ENCODE data around the gene NKX2-1. TPM values are rescaled to one million over a fixed set of nuclear protein-coding genes. Genes with fewer than 3 reads are reported as not detected.
"Not testable (repeated sequence)": the region's sequence is repeated elsewhere in the genome, so short reads cannot be mapped to it uniquely, and the experiment has no call there.

Gene NKX2-1
- polyA plus RNA-seq, 1 donor, result not detected

DNA sequence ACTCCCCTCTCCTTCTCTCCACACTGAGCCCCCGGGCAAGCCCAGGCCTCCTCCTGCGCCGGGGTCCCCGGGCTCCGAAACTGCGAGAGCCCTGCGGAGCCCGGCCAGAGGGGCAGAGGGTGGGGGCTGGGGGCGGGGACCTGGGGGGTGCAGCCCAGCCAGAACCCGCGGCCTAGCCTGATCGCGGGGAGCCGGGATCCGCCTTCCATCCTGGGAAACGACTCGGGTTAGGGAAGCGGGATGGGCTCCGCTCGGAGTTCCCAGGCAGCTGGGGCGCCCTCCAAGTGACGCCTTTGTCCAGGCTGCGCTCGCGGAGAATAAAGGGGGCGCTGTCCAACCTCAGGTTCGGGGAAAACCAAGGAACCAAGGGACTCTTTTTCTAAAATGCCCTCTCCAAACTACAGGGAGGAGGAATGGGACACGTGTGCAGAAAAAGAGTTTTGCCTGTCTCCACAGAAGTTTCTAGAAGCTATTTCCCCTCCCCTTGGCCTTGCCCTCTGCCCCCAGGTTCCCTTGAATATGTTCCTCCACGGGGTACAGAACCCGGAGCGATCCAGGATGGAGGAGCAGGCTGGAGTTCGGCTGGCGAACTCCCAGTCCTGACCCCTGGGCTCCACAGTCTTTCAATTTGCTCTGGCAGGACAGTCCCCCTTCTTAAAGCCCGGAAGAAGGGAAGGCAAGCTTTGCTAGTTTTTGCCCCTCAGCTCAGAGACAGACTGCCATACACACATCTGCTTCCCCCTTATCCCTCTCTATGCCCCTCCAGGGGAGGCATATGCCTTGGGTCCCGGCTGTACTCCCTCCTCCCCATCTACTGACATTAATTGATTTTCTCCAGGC, 13.9 kb downstream of the NKX2-1 start:
- DNase-seq (ENCODE audit: low read depth), result no peak

DNA sequence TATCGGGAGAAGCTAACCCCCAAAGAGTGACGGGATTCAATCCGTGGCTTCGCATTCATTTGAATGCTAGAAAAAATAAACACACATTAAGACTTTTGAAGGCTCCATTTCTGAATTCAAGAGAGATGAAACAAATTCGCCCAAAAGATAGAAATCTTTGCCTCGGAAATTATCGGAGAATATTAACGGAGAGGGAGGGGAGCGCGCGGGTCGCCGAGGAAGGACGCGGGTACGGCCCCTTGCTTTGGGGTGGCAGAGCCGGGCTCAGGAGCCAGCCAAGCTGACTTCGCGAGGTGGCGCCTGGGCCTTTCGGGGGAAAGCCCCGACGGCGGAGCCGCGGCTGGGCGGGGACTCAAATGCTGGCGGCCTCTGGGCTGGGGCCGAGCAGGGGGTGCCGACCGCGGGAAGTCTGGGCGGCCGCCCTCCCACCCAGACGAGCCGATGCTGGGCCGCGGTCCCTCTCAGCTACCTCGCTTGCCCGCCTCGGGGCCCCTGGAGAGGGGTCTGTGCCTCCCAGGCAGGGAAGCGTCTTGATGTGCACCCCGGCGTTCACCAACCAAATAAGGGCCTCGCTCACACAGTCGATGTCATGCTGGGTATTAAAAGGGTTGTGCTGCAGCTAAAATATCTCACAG, 14.7 kb downstream of the NKX2-1 start:
- no peak for DNase-seq (ENCODE audit: low read depth)

DNA sequence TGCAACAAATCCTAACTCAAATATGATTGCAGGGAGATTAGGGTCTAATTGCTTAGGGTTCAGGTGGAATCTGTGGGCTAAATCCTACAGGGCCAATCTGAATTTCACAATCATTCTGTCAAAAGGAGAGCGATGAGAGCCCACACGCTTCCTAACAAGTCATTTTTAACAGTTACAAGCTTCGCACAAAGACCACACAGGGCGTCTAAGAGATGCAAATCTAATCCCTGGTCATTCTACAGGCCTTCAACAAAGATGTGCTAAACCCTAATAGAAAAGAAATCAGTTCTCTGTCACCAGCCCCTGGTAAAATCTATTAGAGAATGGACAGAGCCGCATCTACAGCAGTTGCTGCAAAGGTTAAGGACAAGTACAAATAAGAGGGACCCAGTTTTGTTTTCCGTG, 15.3 kb downstream of the NKX2-1 start:
- DNase-seq (ENCODE audit: low read depth), result no peak

DNA sequence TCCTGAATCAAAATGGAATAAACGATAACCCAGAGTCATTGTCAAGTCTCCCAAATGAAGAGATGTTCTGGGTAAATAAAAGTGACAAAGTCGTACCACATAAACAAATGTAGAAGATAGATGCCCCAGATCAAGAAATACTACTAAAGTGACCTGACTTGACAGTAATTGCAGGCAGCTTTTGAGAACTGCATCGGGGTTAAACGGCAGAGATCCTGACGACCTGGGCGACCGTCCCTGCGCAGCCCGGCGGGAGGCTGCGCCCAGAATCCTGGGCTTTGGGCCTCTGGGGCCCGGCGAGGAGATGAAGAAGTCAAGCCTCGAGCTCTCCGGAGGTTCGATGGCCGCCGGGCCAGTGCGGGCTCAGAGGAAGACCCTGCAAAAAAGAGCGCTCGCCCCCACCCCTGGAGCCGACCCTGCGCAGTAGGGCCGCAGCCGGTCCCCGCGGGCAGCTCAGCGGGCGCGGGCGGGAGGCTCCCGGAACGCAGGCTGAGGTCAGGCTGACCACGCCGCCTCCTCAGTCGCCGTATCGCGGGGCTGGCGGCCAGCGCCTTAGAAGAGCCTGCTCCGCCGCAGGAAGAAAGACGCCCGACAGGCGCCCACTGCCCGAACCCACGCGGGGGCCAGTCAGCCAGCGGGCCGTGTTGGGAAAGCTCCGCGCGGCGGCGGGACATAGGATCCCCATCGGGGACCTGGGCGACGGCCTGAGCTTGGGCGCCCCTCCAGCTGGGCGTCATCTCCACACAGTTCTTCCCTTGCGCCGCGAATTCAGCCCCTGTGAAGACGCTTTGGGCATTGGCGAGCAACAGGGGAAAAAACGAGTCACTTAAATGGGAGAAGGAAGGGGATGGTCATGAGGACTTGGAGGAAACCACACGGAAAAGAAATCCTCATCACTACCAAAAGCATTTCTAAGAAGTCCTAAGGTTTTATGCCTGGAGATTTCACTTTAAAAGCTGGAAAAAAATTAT, 16.0 kb downstream of the NKX2-1 start:
- DNase-seq (ENCODE audit: low read depth), result no peak

- DNase-seq (ENCODE audit: low read depth), result no peak
Measured at GRCh38 chr14:36502558-36503508, 17.2 kb downstream of the NKX2-1 start.

- DNase-seq (ENCODE audit: low read depth), result no peak
Measured at GRCh38 chr14:36498938-36499337, 21.1 kb downstream of the NKX2-1 start.

- no peak for DNase-seq (ENCODE audit: low read depth)
Measured at GRCh38 chr14:36496346-36496745, 23.7 kb downstream of the NKX2-1 start.

DNA sequence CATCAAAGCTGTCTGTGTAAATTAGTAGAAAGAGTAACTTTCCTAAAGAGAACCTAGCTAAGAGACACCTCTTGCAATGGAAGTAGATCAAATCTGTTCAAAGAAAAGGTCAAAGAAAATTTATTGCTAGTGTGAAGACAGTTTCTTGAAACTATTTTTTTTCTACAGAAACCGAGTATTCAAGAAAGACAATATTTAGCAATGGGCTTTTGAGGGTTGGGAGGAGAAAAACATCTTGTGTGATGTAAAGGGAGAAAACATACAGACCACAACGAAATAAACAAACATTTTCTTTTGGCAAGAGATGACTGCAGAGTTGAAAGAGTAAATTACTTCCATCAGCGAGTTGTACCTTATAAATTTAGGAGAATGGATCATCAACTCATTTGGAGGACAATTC, 24.4 kb downstream of the NKX2-1 start:
- no peak for DNase-seq (ENCODE audit: low read depth)

DNA sequence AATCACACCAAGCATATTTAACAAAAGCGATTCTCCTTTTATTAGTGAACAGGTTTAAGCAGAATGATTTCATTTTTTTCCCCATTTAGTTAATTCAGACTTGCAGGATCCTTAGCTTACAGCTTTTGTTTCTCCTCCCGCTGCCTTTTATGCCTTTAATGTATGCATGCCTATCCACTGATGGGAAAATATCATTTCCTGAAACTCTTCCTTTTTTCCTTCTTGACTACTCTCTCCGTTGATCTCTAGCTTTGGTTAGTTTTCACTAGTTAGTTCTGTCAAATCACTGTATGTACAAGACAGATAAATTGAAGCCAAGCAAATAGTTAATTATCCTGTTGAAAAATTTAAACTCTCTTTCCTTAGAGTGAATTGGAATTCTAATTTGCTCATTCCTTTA, 26.3 kb downstream of the NKX2-1 start:
- DNase-seq (ENCODE audit: low read depth), result no peak

DNA sequence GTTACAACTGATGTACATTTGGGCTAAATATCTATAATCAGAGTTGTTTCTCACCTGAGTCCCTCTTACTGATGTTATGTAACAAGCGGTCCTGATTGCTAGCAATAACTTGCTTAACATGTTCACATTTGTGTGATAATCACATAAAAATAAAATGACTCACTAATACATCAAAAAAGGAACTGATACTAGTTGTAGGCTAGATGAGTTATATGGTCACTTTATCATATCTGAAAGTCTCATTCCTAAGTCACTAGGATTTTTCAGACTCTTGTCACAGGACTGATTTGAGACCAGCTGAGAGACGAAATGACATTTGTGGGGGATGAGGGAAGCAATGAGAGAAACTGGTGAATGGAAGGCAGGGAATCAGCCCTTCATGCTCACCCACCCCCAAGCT, 34.3 kb downstream of the NKX2-1 start:
- no peak for DNase-seq (ENCODE audit: low read depth)

DNA sequence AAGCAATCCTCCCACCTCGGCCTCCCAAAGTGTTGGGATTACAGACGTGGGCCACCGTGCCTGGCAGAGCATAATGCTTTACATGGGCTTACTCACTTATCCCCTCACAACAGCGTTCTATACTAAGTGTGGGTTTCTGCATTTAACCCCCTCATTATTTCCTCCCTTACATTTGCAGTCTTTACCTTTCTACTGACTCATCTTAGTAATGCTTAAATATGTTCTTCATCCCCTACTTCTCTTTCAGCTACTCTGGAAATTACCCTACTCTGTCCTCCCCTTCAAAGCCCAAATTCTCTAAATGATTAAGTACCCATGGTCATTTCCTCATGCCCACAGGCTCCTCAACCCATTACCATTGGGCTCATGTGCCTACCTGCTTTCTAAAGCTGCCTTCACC, 40.7 kb downstream of the NKX2-1 start:
- DNase-seq (ENCODE audit: low read depth), result no peak

DNA sequence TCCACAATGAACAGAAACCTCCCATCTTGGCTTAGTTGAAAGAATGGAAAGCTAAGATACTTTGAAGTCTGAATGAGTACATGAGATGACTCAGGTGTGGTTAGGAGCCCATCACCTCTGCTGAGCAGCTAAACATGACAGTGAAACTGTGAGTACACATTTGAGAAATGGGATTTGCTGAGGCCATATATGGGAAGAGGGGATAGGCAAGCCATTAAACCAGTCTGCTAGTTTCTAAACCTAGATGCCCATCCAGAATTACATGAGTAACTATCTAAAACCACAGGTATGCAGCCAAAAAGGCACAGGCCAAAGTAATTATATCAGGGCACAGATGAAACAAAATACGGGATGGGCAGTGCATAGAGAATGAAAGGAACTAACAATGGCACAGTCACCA, 41.2 kb downstream of the NKX2-1 start:
- no peak for DNase-seq (ENCODE audit: low read depth)

- DNase-seq (ENCODE audit: low read depth), result no peak
Measured at GRCh38 chr14:36477266-36477665, 42.8 kb downstream of the NKX2-1 start.

GRCh38 chr14:36476061-36476460, 44.0 kb downstream of the NKX2-1 start:
- DNase-seq (ENCODE audit: low read depth), result not testable (repeated sequence)

GRCh38 chr14:36474593-36474992, 45.4 kb downstream of the NKX2-1 start:
- DNase-seq (ENCODE audit: low read depth), result no peak

DNA sequence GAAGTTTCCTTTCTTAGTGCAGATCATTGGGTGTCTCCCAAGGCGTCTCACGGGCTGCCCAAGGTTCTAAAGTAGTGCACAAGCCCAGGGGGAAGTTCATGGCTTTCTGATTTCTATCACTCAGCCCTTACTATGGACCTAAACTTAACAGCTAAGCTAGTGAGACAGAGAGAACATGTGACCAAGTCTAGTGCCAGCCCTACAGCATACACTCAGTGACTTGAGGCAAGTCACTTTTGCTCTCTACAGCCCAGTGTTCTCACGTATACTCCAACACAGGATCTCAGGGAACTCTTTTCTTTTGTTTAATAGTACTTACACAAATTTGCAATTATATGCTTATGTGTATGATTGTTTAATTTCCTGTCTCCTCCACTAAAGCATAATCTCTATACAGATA, 48.6 kb downstream of the NKX2-1 start:
- no peak for DNase-seq (ENCODE audit: low read depth)

DNA sequence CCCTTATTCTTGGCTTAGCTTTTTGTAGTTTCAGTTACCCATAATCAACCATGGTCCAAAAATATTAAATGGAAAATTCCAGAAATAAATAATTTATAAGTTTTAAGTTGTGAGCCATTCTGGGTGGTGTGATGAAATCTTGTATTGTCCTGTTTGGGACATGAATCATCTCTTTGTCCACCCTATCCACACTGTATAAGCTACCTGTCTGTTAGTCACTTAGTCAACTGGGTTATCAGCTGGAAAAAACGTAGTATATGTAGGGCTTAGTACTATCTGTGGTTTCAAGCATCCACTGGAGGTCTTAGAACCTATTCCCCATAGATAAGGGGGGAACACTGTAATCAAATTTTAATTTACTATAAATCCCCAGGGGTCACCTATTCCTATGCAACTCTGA, 52.7 kb downstream of the NKX2-1 start:
- no peak for DNase-seq (ENCODE audit: low read depth)
